ENCODE data around the gene MAN2A1.

DNA sequence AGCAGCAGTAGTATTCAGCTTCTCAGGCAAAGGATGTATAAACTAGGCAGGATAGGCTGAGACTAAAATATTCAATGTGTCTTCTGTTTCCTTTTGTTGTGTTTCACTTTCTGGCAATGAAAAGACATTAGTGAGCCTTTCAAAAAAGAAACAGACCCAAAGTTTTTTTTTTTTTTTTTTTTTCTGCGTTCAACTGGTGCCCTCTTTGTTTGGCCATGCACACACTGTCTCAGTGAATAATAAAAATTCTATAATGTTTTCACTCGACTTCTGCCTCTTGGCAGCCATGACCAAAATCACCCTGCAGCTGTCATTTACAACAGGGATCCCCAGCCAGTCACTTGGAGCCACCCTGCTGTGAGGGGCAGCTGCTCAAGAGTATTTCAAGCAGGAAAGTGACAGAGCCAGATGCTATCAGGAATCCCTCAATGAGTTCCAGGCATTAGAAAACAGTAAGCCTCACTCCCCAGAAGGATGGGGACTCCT, 44.0 kb upstream of the MAN2A1 start:
- TF ChIP-seq, protein P1, sequence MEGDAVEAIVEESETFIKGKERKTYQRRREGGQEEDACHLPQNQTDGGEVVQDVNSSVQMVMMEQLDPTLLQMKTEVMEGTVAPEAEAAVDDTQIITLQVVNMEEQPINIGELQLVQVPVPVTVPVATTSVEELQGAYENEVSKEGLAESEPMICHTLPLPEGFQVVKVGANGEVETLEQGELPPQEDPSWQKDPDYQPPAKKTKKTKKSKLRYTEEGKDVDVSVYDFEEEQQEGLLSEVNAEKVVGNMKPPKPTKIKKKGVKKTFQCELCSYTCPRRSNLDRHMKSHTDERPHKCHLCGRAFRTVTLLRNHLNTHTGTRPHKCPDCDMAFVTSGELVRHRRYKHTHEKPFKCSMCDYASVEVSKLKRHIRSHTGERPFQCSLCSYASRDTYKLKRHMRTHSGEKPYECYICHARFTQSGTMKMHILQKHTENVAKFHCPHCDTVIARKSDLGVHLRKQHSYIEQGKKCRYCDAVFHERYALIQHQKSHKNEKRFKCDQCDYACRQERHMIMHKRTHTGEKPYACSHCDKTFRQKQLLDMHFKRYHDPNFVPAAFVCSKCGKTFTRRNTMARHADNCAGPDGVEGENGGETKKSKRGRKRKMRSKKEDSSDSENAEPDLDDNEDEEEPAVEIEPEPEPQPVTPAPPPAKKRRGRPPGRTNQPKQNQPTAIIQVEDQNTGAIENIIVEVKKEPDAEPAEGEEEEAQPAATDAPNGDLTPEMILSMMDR (IDR thresholded peaks at IDR 0.05) = no peak
- TF ChIP-seq POLR2A (IDR thresholded peaks at IDR 0.05) = no peak

All from adrenal gland (tissue), 5 donors.